Measurements from ENCODE around the gene IFI27L1.
"Not testable (repeated sequence)": the region's sequence is repeated elsewhere in the genome, so short reads cannot be mapped to it uniquely, and the experiment has no call there.

IFI27L1 gene

GRCh38 chr14:94048691-94049624 lies 32.2 kb upstream of the IFI27L1 start:
- DNase-seq: no peak

GRCh38 chr14:94049625-94050023 lies 31.5 kb upstream of the IFI27L1 start:
- no peak for DNase-seq

- no peak for DNase-seq
Measured at GRCh38 chr14:94050231-94050880, 30.8 kb upstream of the IFI27L1 start.

- peak in 1 of 2 experiments; percentile 6 for DNase-seq
Measured at GRCh38 chr14:94051115-94051514, 30.0 kb upstream of the IFI27L1 start.

GRCh38 chr14:94051779-94052178 lies 29.3 kb upstream of the IFI27L1 start:
- no peak for DNase-seq

GRCh38 chr14:94052199-94052598 lies 28.9 kb upstream of the IFI27L1 start:
- no peak for DNase-seq

- no peak for DNase-seq
Measured at GRCh38 chr14:94052662-94053061, 28.4 kb upstream of the IFI27L1 start.

GRCh38 chr14:94054401-94054800 lies 26.7 kb upstream of the IFI27L1 start:
- no peak for DNase-seq

- DNase-seq: no peak
Measured at GRCh38 chr14:94054936-94055335, 26.2 kb upstream of the IFI27L1 start.

GRCh38 chr14:94056579-94057308 lies 24.4 kb upstream of the IFI27L1 start:
- no peak for DNase-seq

- DNase-seq: no peak
Measured at GRCh38 chr14:94058128-94058673, 22.9 kb upstream of the IFI27L1 start.

GRCh38 chr14:94058674-94059138 lies 22.4 kb upstream of the IFI27L1 start:
- no peak for DNase-seq

- no peak for DNase-seq
Measured at GRCh38 chr14:94059998-94060397, 21.1 kb upstream of the IFI27L1 start.

GRCh38 chr14:94062344-94062940 lies 18.7 kb upstream of the IFI27L1 start:
- no peak for DNase-seq

- no peak for DNase-seq
Measured at GRCh38 chr14:94066089-94066676, 14.9 kb upstream of the IFI27L1 start.

GRCh38 chr14:94072076-94072475 lies 9.0 kb upstream of the IFI27L1 start:
- DNase-seq: not testable (repeated sequence)

- no peak for DNase-seq
Measured at GRCh38 chr14:94074534-94074933, 6.6 kb upstream of the IFI27L1 start.

GRCh38 chr14:94075008-94075407 lies 6.1 kb upstream of the IFI27L1 start:
- DNase-seq: no peak

- DNase-seq: no peak
Measured at GRCh38 chr14:94077111-94077821, 3.8 kb upstream of the IFI27L1 start.

GRCh38 chr14:94077823-94078222 lies 3.3 kb upstream of the IFI27L1 start:
- DNase-seq: no peak

- peak; percentile 34 to 41 for DNase-seq
Measured at GRCh38 chr14:94079891-94080620, 1.1 kb upstream of the IFI27L1 start.

Measured in NCI-H446 (cell line).